ENCODE measurements around the gene OTX1.
"Not testable (repeated sequence)": the region's sequence is repeated elsewhere in the genome, so short reads cannot be mapped to it uniquely, and the experiment has no call there.

The OTX1 gene

GRCh38 chr2:63050334-63051041, at the start of gene OTX1:
OTX1 (plus strand) TSS chr2:63050830; CDS start chr2:63052991, 2,161 bp downstream.
- DNase-seq = peak; percentile 65

- no peak for DNase-seq
Observed at GRCh38 chr2:63001576-63001975, 49.1 kb upstream of the OTX1 start.

- DNase-seq = no peak
Observed at GRCh38 chr2:63003351-63003750, 47.3 kb upstream of the OTX1 start.

- no peak for DNase-seq
Observed at GRCh38 chr2:63007813-63008458, 42.7 kb upstream of the OTX1 start.

- no peak for DNase-seq
Observed at GRCh38 chr2:63008838-63009237, 41.8 kb upstream of the OTX1 start.

GRCh38 chr2:63009490-63009889, 41.1 kb upstream of the OTX1 start:
- no peak for DNase-seq

GRCh38 chr2:63012541-63012940, 38.1 kb upstream of the OTX1 start:
- no peak for DNase-seq

- DNase-seq = no peak
Observed at GRCh38 chr2:63013438-63013837, 37.2 kb upstream of the OTX1 start.

GRCh38 chr2:63015389-63015788, 35.2 kb upstream of the OTX1 start:
- DNase-seq = no peak

GRCh38 chr2:63018439-63018838, 32.2 kb upstream of the OTX1 start:
- DNase-seq = no peak

GRCh38 chr2:63019686-63020085, 30.9 kb upstream of the OTX1 start:
- not testable (repeated sequence) for DNase-seq

- DNase-seq = no peak
Observed at GRCh38 chr2:63023444-63023843, 27.2 kb upstream of the OTX1 start.

- no peak for DNase-seq
Observed at GRCh38 chr2:63027220-63027619, 23.4 kb upstream of the OTX1 start.

GRCh38 chr2:63029058-63029457, 21.6 kb upstream of the OTX1 start:
- no peak for DNase-seq

GRCh38 chr2:63034526-63034925, 16.1 kb upstream of the OTX1 start:
- DNase-seq = no peak

GRCh38 chr2:63035169-63035568, 15.5 kb upstream of the OTX1 start:
- no peak for DNase-seq

- DNase-seq = no peak
Observed at GRCh38 chr2:63035660-63036059, 15.0 kb upstream of the OTX1 start.

GRCh38 chr2:63038034-63038433, 12.6 kb upstream of the OTX1 start:
- DNase-seq = no peak

- DNase-seq = no peak
Observed at GRCh38 chr2:63040586-63040985, 10.0 kb upstream of the OTX1 start.

- DNase-seq = no peak
Observed at GRCh38 chr2:63041592-63041991, 9.0 kb upstream of the OTX1 start.

GRCh38 chr2:63044362-63045327, 6.0 kb upstream of the OTX1 start:
- no peak for DNase-seq

GRCh38 chr2:63046552-63046951, 4.1 kb upstream of the OTX1 start:
- no peak for DNase-seq

- DNase-seq = no peak
Observed at GRCh38 chr2:63046961-63047320, 3.7 kb upstream of the OTX1 start.
